DMS53 treated with DMSO at 0.1 percent for 48 hours (cell line): ENCODE results near the gene CDK17.

Experiments used
- DNase-seq: peaks from one replicate; lab custom pipeline; 2025; ENCODE audit not compliant: unreplicated experiment; lab: John Stamatoyannopoulos, UW

CDK17 gene

DNA sequence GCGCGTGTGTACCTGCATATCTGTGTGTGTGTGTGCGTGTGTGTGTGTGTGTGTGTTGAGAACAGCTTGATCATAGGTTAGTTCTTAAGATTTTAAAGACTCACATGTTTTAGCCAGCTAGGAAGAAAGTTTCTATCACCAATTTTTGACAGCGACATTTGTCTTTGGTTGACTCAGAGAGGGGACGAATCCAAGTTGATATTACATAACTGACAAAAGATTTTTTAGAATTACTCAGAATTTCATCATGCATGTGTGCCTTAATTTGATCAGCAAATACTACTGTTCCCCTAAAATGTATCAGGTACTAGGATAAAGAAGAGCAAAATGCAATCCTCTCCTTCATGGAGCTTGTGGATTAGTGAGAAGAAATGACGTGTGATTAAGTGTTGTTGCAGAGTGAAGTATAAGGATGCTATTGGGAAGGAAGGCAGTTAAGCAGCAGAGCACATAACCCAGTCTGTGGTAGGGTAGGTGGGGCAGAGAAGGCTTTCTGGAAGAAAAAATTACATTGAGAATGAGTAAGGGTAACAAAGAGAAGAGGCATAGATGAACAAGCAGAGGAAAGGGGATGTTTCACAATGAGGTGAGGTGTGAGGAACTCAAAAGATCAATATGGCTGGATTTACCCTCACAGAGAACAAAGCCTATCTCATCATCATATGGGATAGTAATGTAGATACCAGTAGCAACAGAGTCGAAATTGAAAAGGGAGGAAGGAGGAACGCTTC is 128.6 kb downstream of the CDK17 start:
- DNase-seq = no peak

DNA sequence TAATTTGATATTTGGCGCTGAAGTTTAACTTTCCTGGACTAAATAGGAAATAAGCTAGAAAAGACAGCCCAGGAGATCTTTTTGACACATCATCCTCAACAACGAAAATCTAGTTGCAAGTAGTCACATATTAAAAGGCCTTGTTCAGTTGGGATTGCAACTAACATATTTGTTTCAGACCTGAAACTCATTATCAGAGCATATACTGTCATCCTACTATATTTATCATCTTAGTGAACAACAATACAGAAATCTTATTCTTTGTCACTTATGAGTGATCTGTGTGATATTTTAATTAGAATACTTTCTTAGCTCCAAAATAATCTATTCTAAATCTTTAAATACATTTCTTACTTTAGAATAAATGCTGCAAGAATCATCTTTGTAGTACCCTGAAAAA is 134.0 kb downstream of the CDK17 start:
- no peak for DNase-seq

DNA sequence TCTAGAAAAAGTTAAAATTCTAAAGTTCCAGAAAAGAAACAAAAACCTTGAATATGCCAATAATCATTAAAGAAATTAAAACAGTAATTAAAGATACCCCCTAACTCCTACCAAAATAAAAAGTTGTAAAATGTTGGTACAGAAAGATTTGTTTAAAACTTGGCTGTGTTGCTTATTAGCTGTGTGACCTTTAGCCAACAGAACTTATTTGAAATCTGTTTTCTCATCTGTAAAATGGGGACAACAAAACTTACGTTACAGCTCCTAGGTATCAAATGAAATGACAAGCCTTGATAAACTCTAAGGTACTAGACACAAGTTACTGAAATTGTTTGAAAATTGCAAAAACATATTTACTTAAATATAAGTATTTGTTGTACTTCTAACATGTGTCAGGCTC is 134.4 kb downstream of the CDK17 start:
- DNase-seq = no peak

DNA sequence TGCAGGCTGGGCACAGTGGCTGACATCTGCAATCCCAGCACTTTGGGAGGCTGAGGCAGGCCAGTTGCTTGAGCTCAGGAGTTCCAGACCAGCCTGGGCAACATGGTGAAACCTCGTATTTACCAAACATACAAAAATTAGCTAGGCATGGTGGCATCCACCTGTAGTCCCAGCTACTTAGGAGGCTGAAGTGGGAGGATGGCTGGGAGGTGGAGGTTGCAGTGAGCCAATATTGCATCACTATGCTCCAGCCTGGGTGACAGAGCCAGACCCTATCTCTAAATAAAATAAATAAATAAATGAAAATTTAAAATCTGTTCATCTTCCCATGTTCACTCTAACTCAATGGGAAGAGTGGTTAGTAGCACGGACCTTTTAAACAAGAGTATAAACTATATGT is 134.8 kb downstream of the CDK17 start:
- DNase-seq = no peak

DNA sequence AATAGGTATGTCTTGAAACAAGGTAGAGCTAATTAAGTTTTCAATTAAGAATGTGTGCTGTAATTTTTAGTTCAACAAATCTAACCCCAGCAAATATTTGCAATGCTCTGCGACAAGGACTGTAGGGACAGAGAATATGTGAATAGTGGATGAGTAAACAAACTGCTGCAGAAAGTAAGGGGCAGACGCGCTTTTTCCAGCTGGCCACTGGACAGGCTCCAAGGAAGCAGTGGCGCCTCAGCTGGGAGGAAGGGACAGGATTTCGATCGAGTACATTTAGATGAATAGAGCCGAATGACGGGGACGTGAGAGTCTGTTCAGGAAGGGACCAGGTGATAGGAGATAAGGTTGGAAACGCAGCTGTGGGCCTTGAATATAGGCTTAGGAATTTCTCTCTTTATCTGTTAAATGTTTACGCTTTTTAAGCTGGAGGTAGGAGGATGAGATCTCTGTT is 136.8 kb downstream of the CDK17 start:
- peak; percentile 97 for DNase-seq

DNA sequence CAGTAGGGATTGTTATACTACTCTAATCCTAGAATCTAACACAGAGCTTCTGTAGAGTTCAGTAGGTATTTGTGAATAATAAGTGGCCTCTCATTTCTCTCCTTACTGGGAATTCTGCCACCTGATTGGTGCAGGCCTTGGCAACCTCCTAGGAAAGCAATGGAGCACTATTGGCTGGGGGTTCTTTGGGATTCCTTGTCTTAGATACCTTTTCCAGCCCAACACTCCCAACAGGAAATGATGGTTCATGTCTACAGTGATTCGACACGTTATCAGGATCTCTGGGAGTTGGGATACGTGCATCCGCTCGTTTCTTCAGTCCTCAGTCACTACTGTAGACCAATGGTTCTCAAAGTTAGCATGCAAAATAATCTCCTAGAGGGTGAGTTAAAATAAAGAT is 138.7 kb downstream of the CDK17 start:
- no peak for DNase-seq

DNA sequence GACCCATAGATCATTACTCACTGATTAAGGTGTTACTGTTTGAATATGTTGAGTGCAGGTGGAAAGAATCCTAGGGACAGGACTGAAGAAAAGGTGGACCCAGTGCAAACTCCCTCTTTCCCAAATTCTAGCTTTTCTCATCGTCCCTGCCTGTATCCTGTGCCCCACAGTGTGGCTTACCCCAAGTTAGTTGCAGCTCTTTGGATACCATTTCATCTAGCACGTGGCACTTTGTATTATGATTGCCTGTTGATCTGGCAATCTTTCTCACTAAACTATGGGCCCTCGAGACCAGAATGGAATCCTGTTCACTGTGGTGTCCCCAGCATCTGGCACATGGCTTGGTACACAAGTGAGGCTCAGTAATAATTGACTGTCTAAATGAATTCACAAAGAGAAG is 139.6 kb downstream of the CDK17 start:
- no peak for DNase-seq

DNA sequence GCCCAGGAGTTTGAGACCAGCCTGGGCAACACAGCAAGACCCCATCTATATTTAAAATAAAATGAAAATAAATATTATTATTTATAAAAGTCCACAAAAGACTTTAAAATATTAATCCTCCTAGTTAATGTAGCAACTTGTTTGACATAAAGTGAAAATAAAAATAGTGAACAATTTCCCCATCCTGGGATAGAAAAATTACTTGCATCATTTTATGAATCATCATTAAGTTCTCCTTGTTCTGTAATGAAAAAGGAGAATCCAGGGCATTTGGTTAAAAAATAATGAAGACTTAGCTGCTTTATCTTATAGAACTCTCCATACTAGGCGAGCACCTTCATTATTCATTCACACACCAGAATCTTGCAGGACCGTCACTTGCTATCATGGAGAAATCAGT is 140.0 kb downstream of the CDK17 start:
- DNase-seq = no peak

DNA sequence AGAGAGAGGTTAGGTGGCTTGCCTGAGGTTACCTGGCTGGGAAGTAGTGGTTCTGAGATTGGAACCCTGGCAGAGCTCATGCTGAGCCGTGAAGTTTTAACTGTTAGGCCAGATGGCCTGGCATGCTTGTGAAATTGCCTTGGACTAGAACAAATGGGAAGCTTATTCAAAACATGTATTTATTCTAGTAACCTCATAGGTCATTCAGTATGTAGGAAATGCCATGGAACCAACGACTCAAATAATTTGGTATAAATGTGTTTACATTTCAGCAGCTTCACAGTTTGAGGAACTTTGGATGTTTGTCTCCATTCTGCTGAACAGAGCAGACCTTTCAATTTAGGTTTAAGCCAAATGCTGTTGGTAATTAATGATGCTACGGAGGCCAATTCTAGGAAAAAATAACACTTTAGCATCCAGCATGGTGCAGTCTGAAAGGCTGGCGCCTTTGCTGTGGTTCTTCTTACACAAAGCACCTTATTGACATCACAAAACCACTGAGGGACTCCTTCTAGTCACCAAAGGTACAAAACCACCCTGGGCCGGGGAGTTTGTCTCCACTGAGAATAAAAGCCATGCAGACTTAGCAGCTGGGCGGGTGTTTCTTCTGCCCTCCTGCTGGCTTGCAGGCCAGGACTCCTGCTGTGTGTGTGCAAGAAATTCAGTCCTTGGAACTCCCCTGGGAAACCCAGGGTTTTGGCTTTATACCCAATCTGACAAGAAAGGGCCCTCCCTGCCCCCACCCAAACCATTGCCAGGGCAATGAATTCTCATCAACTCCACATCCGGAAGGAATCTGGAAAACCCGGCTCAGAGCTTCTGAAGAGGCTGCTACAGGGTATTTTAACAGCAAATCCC is 141.9 kb downstream of the CDK17 start:
- no peak for DNase-seq

DNA sequence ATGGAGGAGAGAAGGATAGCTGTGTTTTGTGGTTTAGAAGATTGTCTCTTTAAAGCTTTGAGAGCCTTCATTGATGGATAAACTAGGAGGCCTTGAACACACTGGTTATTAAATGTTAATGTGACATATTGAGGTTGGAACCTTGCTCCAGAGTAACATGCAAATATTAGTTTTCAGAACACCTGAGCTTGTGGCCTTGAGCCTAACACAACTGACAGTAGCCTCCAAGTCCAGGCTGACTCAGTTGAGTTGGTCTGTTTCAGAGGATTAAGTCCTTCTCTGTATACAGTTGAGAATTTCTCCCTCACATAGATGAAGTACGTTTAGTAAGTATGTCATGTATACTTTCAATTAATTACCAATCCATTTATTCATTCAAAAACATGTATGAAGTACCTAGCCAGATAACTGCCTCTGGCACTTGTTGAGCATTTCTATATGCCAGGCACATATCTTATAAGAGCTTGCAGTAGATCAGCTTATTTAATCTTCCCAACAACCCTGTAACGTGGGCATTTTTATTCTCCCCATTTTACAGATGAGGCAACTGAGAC is 142.6 kb downstream of the CDK17 start:
- no peak for DNase-seq

DNA sequence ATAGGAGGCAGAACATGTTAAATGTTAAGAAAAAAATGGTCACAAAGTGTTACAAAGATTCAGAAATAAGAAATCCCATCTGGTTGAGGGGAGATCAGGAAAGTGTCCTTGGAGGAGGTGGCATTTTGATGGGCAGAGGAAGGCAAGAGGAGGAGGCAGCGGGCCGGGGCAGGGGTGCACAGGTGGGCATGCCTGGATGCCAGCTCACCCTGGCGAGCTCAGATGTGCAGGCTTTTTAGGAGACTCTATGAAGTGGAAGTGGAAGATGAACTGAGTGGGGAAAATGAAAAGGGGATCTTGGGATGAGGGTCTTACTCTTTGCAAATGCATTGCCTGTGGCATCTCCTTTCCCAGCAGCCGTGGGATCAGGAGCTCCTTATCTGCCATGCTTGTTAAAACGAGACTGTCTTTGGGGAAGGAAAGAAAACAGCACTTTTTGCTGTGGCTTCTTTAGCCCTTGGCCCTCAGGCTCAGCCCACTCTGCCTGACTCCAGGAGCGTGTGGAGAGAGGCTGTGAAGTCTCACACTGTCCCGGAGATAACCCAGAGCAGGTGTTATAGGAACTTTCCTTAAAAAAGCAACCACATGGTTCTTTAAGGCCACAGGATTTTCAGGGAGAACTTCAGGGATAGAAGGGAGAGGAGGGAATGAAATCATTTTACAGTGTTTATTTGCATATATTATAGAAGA is 143.4 kb downstream of the CDK17 start:
- DNase-seq = no peak

DNA sequence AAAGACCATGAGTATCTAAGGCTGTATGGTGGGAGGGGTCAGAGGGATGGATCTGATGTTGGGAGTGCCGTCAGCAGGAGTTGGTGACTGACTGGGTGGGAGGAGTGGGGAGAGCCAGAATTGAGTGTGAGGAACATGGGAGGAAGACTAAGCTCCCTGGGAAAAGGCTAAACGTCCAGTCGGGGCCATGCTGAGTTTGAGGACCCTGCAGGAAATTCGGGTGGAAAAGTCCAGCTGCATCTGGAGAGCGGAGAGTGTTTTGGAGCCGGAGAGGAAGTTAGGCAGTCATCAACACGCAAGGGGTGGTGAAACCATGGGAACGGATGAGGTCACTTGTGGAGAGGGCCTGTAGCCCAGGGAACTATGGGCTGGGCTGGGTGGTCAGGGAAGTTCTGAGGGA is 145.2 kb downstream of the CDK17 start:
- no peak for DNase-seq

DNA sequence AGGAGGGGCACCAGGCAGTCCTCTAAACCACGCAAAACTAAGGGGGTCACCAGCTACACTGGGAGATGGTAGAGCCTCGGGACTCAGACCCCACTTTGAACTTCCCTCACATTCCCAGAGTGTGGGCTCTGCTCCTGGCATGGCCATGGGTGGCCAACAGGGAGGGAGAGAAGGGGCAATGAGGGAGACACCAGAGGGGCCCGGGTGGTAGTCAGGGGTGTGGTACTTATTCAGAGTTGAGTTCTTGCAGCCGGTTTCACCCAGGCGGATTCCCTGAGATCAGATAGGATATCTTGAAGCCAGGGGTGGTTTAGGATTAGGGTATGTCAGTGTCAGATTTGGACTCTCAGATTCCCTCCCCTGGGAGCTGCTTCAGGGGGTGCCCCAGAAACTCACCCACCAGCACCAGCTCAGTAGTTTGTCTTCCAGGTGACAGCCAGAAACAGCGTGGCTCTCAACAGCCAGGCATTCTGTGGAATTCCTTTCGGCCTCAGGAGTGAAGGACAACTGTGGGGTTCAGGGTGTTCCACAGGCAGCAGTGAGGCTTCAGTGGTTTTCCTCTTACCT is 150.0 kb downstream of the CDK17 start:
- no peak for DNase-seq

DNA sequence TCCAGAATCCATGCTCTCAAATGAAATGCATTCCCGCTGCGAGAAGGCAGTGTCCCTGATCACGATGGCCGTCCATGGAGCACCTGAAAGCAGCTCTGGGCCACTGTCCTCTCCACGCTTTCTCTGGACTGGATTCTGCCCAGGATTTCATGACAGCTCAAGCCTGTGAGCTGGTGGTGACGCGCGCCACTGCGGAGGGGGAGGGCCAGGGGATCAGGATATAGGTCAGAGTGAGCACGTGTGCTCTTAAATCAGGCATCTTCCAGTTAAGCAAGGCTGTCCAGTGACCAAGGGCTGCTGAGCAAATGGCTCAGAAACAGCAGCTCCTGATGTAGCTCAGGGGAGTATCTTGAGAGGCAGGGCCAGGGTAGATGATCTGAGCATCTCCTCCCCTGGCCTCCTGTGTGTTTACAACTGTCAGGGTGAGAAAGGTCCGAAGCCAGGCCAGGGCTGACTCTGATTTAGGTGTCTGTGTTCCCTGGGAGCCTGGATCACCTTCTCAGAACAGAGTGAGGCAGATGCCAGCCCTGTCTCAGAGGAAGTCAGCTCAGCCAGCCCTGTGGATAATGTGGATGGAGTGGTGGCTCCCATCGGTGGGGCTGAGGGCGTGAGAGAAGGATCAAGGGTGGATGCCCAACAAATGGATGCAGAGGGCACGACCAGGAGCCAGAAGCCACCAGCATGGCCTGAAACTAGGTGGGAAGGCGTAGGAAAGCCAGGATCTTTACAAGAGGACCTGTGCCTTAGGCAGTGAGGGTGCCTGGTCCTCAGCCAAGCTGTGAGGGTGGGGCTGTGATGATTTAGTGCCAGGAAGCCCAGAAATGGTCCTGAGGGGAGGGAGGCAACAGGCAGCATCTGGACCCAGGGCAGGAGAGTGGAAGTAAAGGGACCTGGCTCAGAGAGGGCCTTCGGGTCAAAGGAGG is 150.8 kb downstream of the CDK17 start:
- no peak for DNase-seq

DNA sequence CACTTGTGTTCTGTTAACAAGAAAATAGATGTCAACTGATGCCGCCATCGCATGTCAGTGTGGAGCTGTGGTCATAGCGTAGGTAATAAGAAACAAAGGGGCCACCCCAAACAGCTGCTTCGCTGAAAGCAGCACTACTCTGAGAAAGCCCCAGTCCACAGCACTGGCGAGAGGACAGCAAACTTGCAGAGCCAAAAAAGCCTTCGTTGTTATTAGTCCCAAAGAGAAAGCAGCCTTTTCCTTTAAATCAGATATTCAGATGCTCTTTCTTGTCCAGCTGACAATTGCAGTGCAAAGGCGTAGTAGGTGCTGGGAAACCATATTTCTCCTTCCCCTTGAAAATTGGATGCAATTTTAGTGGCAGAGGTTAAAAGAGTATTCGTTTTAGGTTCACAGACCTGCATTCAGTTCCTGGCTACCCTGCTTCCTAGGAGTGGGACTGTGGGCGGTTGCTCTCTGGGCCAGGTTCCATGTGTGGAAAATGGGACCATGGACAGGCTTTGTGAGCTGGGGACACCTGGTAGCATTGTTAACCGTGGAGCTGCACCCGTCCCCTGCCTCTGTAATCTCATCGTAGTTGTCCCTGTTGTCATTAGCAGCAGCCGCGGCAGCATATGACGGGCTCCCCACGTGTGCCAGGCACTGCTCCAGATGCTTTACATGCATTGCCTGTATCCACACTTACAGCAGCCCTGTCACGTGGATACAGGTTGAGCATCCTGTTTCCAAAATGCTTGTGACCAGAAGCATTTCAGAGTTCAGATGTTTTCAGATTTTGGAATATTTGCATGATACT is 151.9 kb downstream of the CDK17 start:
- DNase-seq = no peak

DNA sequence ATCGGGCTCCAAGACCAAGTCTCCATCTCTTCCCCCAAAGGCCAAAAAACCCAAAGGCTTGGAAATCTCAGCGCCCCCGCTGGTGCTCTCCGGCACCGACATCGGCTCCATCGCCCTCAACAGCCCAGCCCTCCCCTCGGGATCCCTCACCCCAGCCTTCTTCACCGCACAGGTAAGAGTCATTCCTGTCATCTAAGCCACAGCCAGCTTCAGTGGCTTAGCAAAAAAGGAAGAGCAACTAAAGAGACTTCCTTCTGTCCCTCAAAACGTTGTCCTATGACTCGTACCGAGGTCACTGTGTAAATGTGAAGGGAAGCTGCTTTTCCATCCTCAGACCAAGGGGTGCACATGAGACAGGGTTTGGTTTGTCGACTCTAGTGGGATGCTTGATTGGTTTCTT is 152.7 kb downstream of the CDK17 start:
- no peak for DNase-seq

DNA sequence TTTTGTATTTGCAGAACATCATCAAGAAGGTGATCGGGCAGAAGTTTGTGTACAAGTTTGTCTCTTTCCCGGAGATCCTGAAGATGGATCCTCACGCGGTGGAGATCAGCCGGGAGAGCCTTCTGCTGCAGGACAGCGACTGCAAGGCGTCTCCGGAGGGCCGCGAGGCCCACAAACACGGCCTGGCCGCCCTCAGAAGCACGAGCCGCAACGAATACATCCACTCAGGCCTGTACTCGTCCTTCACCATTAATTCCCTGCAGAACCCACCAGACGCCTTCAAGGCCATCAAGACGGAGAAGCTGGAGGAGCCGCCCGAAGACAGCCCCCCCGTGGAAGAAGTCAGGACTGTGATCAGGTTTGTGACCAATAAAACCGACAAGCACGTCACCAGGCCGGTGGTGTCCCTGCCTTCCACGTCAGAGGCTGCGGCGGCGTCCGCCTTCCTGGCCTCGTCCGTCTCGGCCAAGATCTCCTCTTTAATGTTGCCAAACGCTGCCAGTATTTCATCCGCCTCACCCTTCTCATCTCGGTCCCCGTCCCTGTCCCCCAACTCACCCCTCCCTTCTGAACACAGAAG is 153.2 kb downstream of the CDK17 start:
- no peak for DNase-seq

DNA sequence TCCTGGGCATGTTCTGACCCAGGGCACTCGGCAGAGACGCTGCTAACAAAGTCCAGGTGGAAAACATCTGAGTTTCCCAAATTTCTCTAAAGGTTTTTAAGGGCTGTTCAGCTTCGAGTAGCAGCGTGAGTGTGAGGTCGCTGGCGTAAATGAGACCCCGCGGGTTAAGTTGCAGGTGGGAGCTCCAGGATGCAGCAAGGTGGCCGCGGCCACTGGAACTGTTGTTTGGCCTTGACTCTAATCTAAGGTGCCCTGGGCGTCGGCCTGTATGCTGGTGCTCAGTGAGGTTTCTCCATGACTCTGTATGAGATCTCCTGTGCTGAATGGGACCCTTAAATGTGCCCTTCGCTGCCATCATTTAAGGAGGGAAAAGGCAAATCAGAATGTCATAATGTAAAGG is 155.4 kb downstream of the CDK17 start:
- DNase-seq = no peak

DNA sequence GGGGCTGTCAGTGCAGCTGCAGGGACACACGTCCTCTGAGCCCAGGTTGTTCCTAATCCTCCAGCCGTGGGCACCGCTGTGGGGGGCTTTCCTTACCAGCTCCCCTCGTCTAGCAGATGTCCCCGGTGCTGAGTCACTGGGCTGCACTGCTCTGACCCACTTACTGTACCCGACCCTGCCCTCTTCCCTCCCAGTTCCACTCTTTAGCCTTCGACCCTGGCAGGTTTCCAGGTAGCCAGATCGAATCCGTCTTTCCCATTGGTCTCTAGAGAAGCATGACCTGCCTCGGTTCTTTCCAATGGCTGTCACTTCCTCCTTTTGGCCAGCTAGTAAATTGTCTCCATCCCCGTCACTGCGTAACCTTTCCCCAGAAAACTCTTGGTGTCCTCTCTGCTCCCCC is 157.6 kb downstream of the CDK17 start:
- no peak for DNase-seq
